Measurements from ENCODE around the gene PHTF1. TPM values are rescaled to one million over a fixed set of nuclear protein-coding genes. Genes with fewer than 3 reads are reported as not detected.
A peak's percentile ranks its signal among the peaks of the same experiment; 100 is the strongest.

PHTF1 gene
- 1 to 10 TPM; 7.3 to 9.2 TPM for total RNA-seq
- long read RNA-seq, partial matches to known transcripts, result 6 of 14 reads
- long read RNA-seq, other reads (novel, unspliced or antisense), result 5 of 14 reads

GRCh38 chr1:113759333-113760101 is at the start of gene PHTF1:
TSS of gene PHTF1 (minus strand) at chr1:113759486. CDS start at chr1:113758703, 783 bp downstream.
- ATAC-seq (peak; percentile 82), DNase-seq (peak; percentile 71 to 79)
- intact Hi-C loops (cut with DNase I, micrococcal nuclease), result no loop called here

- intact Hi-C loops (cut with DNase I, micrococcal nuclease), result no loop called here
Observed at GRCh38 chr1:113808450-113809195, 49.3 kb upstream of the PHTF1 start.

GRCh38 chr1:113805639-113806038 is 46.4 kb upstream of the PHTF1 start:
- ATAC-seq (no peak), DNase-seq (no peak)
- intact Hi-C loops (cut with DNase I, micrococcal nuclease), result no loop called here

More at GRCh38 chr1:113808450-113809195, 49.3 kb upstream of the PHTF1 start:
- peak; percentile 35 for ATAC-seq
- DNase-seq, result no peak

- DNase-seq, result no peak
- intact Hi-C loops (cut with DNase I, micrococcal nuclease), result no loop called here
- ATAC-seq, result no peak
Observed at GRCh38 chr1:113805256-113805531, 45.9 kb upstream of the PHTF1 start.

- no peak for DNase-seq
- intact Hi-C loops (cut with DNase I, micrococcal nuclease), result no loop called here
- peak; percentile 70 for ATAC-seq
Observed at GRCh38 chr1:113804421-113805255, 45.4 kb upstream of the PHTF1 start.

- intact Hi-C loops (cut with DNase I, micrococcal nuclease), result no loop called here
- no peak for ATAC-seq
- no peak for DNase-seq
Observed at GRCh38 chr1:113802367-113803007, 43.2 kb upstream of the PHTF1 start.

GRCh38 chr1:113800487-113800886 is 41.2 kb upstream of the PHTF1 start:
- intact Hi-C loops (cut with DNase I, micrococcal nuclease), result no loop called here
- ATAC-seq, result no peak
- DNase-seq, result no peak

- DNase-seq, result no peak
- intact Hi-C loops (cut with DNase I, micrococcal nuclease), result no loop called here
- ATAC-seq, result no peak
Observed at GRCh38 chr1:113797472-113797871, 38.2 kb upstream of the PHTF1 start.

- peak; percentile 74 for ATAC-seq
Observed at GRCh38 chr1:113793878-113794834, 34.9 kb upstream of the PHTF1 start.

GRCh38 chr1:113792986-113793385 is 33.7 kb upstream of the PHTF1 start:
- intact Hi-C loops (cut with DNase I, micrococcal nuclease), result no loop called here
- DNase-seq (no peak), ATAC-seq (no peak)

More at GRCh38 chr1:113793878-113794834, 34.9 kb upstream of the PHTF1 start:
- intact Hi-C loops (cut with DNase I, micrococcal nuclease), result no loop called here
- no peak for DNase-seq

GRCh38 chr1:113792471-113792870 is 33.2 kb upstream of the PHTF1 start:
- intact Hi-C loops (cut with DNase I, micrococcal nuclease), result no loop called here
- ATAC-seq (no peak), DNase-seq (no peak)

- DNase-seq (no peak), ATAC-seq (no peak)
- intact Hi-C loops (cut with DNase I, micrococcal nuclease), result no loop called here
Observed at GRCh38 chr1:113788802-113789201, 29.5 kb upstream of the PHTF1 start.

- DNase-seq (no peak), ATAC-seq (no peak)
- intact Hi-C loops (cut with DNase I, micrococcal nuclease), result no loop called here
Observed at GRCh38 chr1:113787663-113788062, 28.4 kb upstream of the PHTF1 start.

- DNase-seq, result no peak
- intact Hi-C loops (cut with DNase I, micrococcal nuclease), result no loop called here
- ATAC-seq, result peak; percentile 31
Observed at GRCh38 chr1:113786069-113786468, 26.8 kb upstream of the PHTF1 start.

GRCh38 chr1:113784104-113784779 is 25.0 kb upstream of the PHTF1 start:
- intact Hi-C loops (cut with DNase I, micrococcal nuclease), result no loop called here
- ATAC-seq (peak; percentile 41), DNase-seq (no peak)

GRCh38 chr1:113783254-113784103 is 24.2 kb upstream of the PHTF1 start:
- ATAC-seq (peak; percentile 92), DNase-seq (peak; percentile 37 to 42)
- intact Hi-C loops (cut with DNase I, micrococcal nuclease), result no loop called here
